NK-92 (cell line): ENCODE results near the gene CORIN.

Experiments
- DNase-seq: peaks from one replicate; lab custom pipeline; 2025; ENCODE audit not compliant: unreplicated experiment; lab: John Stamatoyannopoulos, UW

Gene CORIN

DNA sequence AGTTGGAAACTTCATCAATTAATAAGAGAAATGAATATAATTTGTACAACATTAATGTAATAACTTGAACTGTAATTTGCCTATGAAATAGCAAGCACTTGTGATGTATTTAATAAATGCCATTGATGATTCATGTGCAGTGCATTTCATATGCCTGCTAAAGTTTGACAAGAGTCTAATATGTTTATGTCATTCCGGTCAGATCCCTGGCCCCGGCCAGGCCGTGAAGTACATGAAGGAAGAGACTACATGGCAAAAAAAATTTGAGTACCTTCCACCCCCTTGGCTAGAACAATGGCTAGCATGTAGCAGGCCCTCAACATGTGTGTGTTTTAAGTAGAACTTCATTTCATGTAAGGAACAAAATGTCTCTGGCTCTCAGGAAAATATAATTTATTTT, 191.5 kb downstream of the CORIN start:
- no peak for DNase-seq

GRCh38 chr4:47643845-47644244, 194.0 kb downstream of the CORIN start:
- DNase-seq: no peak

DNA sequence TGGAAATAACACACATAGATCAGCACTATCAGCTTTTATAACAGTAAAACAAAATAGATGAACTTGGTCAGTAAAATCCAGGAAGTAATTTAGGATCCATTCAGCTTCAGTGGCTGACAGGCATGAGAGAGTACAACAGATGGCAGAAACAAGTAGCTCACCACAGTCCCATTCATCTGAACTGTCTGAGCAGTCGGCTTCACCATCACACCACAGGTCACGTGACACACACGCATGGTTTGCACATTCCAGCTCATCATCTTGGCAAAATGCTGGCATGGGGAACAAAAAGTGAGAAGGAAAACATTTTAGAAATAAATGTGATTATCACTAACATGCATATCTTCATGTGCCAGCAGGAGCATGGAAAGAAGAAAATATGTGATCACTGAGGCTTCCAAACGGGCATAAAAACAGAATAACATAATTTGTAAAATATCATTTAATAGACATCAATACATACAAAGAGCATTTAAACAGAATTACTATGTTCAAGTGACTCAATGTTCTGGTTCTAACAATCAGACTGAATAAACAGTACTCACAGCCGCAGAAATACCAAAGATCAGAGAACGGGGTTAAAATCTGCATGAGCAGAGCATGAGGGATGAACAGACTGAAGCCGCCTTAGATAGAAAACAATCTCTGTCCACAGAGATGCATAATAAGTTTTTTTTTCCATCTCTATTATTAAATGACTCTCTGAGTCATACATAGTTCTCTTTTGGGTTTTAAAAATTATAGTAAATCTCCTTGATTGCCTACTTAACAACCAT, 194.7 kb downstream of the CORIN start:
- no peak for DNase-seq

- DNase-seq: no peak
Measured at GRCh38 chr4:47642191-47642830, 195.6 kb downstream of the CORIN start.

GRCh38 chr4:47641755-47642154, 196.1 kb downstream of the CORIN start:
- no peak for DNase-seq

GRCh38 chr4:47640911-47641310, 197.0 kb downstream of the CORIN start:
- no peak for DNase-seq

DNA sequence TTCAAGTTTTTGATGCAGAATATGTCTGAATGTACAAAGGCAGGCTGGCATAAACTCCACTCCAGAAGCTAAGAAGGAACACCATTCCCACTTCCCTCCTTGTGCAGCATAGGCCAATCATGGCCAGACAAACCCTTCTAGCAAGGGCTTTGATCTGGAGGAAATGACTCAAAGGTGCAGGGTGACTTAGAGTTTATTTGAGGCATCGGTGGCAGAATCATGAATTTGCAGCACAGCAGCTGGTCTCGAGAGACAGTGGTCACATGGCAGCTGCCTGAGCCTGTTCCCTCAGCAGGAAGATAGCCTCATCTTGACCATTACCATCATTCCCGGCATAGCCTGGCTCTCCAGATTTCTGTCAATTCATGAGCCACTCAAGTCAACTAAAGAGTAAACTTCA, 198.3 kb downstream of the CORIN start:
- no peak for DNase-seq

DNA sequence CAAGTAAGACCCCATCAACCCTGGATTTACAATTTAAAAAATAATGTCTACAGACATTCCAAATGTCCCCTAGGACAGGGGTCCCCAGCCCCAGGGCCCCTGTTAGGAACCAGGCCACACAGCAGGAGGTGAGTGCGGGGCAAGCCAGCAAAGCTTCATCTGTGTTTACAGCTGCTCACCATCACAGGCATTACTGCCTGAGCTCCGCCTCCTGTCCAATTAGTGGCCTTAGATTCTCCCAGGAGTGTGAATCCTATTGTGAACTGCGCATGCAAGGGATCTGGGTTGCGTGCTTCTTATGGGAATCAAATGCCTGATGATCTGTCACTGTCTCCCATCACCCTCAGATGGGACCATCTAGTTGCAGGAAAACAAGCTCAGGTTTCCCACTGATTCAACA, 206.7 kb downstream of the CORIN start:
- DNase-seq: no peak

DNA sequence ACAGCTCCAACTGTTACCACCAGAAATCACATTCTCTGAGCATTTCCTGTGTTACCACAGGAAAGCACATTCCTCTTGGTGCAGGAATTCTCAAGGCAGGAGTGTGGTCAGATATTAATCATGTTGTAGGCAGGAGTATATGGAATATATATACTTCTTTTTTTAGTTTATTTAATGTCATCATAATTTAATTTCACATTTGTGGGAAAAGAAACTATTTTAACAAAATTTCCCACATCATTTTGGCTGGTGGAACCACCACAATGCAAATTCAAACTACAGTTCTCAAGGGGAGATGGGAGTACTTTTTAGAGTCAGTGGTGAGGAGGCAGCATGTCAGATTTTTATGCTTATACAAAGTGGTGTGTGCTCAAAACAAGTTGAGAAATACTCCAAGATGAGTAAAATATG, 213.8 kb downstream of the CORIN start:
- DNase-seq: no peak

GRCh38 chr4:47621181-47621580, 216.7 kb downstream of the CORIN start:
- DNase-seq: no peak

DNA sequence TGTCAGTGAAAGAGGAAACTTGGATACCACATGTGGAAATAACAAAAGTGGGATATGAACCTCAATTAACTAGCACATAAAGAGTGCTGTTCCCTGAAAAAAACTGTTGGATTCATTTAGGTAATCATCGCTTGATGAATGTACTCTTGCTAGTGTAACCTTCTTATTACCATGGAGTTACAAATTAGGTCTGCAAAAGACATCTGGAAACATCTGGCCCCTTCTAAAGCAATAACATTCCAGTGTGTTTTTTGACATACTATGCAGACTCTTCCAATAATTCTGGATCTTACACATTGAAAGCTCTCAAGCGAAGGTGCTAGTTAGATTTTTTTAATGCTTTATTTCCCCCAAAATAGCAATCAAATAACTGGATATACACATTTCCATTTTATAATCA, 218.2 kb downstream of the CORIN start:
- no peak for DNase-seq

GRCh38 chr4:47617607-47618006, 220.3 kb downstream of the CORIN start:
- DNase-seq: no peak

DNA sequence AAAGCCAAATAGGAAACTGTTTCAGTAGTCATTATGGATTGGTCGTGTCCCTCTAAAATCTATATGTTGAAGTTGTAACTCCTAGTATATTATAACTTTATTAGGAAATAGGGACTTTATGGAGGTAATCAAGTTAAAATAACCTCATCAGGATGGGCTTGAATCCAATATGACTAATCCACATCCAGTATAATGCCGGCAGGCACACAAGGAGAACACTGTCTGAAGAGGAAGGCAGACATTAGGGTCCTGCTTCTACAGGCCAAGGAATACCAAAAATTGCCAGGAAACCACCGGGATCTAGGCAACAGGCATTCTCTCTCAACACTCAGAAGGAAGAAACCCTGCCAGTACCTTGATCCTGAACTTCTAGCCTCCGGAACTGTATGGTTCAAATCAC, 222.5 kb downstream of the CORIN start:
- DNase-seq: no peak

DNA sequence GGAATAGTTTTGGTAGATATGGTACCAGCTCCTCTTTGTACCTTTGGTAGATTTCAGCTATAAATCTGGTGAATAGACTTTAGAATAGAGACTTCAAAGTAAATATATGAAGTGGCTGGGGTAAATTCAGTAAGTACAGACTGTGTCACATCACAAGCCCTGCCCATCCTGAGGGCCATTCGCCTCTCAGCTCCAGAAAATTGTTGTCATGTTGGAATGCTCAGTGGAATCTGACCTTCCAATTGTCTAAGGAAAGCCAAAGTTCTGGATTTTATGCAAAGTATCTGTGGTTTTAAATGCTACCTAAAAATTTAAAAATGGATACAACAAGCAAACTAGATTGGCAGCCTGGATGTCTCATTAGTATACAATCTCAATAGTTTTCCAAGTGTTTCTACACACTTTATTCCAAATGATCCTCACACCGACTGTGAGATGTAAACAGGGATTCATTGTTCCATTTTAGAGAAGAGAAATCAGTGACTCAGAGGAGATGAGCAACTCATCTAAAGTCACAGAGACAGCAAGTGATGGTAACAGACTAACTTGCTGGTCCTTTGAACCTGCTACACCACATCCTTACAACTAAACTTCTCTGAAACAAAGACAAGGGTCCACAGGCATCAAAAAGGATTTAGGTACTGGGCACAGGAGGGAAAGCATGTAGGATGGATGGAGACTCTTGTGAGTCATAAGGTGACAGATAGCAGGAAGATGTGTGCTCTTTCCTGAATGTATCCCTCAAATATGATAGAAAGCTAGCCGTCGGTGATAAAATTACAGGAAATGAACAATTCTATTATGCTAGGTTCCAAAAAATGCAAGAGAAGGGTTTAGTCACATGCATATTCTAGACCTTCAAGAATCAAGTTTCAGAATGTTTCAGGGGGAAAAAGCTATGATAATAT, 225.5 kb downstream of the CORIN start:
- no peak for DNase-seq

GRCh38 chr4:47606482-47606881, 231.4 kb downstream of the CORIN start:
- no peak for DNase-seq

DNA sequence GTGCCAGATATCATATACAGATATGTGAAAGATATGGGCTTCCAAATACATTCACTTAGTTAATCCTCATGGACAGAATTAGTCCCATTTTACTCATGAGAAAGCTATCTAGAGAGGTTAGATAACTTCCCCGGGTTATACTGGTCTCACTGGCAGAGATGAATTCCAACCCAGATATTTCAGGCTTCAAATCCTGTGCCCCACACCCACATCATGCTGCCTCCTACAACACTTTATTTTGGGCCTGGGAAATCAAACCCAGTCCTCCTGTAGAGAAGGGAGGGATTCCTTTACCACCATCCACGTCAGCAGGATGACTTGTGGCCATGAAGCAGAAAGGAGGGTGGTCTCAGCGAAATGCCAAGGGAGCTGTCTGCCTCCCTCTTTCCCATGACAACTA, 239.0 kb downstream of the CORIN start:
- no peak for DNase-seq

- DNase-seq: no peak
Measured at GRCh38 chr4:47598320-47598719, 239.5 kb downstream of the CORIN start.

DNA sequence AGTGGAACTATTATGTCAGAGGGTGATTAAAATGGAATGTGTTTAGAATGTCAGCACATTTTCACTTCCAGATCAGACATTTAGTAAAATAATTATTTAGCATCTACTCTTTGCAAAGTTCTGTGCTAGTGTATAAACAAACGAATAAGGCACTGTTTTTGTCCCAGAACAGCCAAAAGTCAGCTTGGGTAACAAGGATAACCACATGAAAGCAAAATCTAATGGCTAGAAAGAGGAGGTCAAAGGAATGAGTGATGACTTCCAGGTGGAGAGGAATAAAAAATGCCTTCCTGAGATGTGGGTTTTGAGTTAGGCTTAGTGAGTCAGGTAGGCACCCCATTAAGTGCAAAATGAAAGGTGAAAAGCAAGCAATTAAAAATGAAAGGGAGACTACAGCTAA, 240.2 kb downstream of the CORIN start:
- no peak for DNase-seq

DNA sequence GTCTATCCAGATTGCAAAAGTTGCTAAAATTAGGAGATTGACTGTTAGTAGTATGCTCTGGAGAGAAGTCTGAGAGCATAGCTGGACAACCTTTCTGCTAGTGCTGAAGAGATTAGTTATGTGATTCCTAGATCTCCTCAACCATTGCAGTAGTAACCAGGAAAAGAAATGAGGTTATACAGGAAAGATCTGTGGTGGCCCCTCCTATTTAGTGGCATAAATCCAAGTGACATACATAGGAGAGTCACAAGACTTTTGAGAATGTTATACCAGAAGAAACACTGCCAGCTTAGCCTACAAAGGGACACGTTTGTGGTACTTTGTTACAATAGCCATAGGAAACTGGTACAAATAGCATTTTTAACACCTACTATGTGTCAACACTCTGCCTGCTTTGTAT, 247.5 kb downstream of the CORIN start:
- DNase-seq: no peak

- no peak for DNase-seq
Measured at GRCh38 chr4:47579235-47579634, 258.6 kb downstream of the CORIN start.

GRCh38 chr4:47577779-47578553, 259.9 kb downstream of the CORIN start:
- DNase-seq: no peak
